GM12875 (cell line): ENCODE measurements around the gene BCAS3.
"Not testable (repeated sequence)": the region's sequence is repeated elsewhere in the genome, so short reads cannot be mapped to it uniquely, and the experiment has no call there.

ENCODE experiments used
- H3K4me3 ChIP-seq: one replicate; pipeline ENCODE4 v1.5.1; 2011; ENCODE audit warnings: low read depth, low read length, control low read depth
- TF ChIP-seq, protein P1 (sequence below): IDR thresholded peaks from 2 replicates; pipeline ENCODE4 v1.5.1; 2011; ENCODE audit warnings: low read depth, mild to moderate bottlenecking, control low read depth, inconsistent platforms, low read length, moderate library complexity, borderline replicate concordance; ENCODE audit not compliant: insufficient read depth

The BCAS3 gene

DNA sequence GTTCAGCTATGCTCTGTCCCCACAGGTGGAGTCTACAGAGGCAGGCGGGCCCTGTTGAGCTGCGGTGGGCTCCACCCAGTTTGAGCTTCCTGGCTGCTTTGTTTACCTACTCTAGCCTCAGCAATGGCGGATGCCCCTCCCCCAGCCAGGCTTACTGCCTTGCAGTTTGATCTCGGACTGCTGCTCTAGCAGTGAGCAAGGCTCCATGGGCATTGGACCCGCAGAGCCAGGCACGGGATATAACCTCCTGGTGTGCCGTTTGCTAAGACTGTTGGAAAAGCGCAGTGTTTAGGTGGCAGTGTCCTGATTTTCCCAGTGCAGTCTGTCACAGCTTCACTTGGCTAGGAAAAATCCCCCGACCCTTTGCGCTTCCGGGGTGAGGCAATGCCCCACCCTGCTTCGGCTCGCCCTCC lies 89.1 kb downstream of the BCAS3 start:
- TF ChIP-seq, protein P1, sequence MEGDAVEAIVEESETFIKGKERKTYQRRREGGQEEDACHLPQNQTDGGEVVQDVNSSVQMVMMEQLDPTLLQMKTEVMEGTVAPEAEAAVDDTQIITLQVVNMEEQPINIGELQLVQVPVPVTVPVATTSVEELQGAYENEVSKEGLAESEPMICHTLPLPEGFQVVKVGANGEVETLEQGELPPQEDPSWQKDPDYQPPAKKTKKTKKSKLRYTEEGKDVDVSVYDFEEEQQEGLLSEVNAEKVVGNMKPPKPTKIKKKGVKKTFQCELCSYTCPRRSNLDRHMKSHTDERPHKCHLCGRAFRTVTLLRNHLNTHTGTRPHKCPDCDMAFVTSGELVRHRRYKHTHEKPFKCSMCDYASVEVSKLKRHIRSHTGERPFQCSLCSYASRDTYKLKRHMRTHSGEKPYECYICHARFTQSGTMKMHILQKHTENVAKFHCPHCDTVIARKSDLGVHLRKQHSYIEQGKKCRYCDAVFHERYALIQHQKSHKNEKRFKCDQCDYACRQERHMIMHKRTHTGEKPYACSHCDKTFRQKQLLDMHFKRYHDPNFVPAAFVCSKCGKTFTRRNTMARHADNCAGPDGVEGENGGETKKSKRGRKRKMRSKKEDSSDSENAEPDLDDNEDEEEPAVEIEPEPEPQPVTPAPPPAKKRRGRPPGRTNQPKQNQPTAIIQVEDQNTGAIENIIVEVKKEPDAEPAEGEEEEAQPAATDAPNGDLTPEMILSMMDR, result no peak
- no peak overlapping the region for H3K4me3 ChIP-seq

DNA sequence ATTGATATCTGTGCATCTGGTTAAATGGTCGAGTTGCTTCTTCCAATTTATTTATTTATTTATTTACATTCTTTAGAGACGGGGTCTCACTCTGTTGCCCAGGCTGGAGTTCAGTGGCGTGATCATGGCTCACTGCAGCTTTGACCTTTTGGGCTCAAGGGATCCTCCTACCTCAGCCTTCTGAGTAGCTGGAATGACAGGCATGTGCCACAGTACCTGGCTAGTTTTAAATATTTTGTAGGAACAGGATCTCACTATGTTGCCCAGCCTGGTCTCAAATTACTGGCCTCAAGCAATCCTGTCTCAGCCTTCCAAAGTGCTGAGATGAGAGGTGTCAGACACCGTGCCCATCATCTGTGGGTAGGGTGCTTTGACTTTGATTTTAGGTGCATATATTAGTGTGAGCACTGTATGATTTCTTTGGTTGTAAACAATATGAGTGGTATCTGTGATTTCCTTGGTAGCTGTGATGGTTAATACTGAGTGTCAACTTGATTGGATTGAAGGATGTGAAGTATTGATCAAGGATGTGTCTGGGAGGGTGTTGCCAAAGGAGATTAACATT lies 90.2 kb downstream of the BCAS3 start:
- H3K4me3 ChIP-seq, result no peak overlapping the region
- TF ChIP-seq, protein P1, result no peak

DNA sequence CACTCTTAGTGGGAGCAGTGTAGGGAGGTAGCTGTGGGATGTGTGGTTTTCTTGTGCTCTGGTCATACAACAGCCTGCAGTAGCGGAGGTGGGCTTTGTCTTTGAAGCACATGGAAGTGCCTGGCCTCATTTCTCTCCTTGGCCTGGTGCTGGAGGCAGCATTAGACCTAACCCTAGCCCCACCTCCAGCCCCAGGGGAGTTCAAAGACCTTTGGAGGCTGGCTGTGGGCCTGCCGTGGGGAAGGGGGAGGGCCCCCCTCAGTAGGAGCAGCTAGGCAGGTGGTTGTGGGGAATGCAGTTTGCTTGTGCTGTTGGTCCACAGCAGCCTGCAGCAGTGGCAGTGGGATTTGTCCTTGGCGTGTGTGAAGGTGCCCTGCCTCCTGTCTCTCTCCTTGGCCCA lies 91.7 kb downstream of the BCAS3 start:
- H3K4me3 ChIP-seq, result no peak overlapping the region
- TF ChIP-seq, protein P1, result no peak

DNA sequence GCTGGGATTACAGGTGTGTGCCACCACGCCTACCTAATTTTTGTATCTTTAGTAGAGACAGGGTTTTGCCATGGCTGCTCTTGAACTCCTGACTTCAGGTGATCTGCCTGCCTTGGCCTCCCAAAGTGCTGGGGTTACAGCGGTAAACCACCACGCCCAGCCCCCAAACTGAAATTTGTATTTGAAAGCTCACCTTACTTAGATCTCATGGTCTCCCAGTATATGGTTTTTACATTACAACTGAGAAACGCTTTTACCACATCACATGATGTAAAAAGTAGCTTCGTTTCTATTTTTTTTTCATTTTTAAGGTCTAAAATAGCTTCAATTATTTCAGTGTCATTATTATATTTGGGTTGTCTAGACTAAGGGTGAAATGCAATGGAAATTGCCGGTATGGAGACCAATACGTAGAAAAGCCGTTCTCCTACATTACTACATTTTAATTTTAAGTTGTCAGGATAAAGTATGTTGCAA lies 93.3 kb downstream of the BCAS3 start:
- H3K4me3 ChIP-seq, result no peak overlapping the region
- TF ChIP-seq, protein P1, result no peak

DNA sequence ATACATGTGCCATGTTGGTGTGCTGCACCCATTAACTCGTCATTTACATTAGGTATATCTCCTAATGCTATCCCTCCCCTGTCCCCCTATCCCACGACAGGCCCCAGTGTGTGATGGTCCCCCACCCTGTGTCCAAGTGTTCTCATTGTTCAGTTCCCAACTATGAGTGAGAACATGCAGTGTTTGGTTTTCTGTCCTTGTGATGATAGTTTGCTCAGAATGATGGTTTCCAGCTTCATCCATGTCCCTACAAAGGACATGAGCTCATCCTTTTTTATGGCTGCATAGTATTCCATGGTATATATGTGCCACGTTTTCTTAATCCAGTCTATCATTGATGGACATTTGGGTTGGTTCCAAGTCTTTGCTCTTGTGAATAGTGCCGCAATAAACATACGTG lies 94.0 kb downstream of the BCAS3 start:
- H3K4me3 ChIP-seq, result not testable (repeated sequence)

DNA sequence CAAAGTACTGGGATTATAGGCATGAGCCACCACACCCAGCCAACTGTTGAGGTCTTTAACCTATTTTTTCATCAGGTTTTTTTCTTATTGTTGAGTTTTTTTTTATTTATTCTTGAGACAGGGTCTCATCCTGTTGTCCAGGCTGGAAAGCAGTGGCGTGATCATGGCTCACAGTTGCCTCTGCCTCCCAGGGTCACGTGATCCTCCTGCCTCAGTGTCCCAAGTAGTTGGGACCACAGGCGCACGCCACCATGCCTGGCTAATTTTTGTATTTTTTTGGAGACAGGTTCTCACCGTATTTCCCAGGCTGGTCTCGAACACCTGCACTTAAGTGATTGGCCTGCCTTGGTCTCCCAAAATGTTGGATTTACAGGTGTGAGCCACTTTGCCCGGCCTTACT lies 95.9 kb downstream of the BCAS3 start:
- H3K4me3 ChIP-seq, result no peak overlapping the region
- TF ChIP-seq, protein P1, result no peak

DNA sequence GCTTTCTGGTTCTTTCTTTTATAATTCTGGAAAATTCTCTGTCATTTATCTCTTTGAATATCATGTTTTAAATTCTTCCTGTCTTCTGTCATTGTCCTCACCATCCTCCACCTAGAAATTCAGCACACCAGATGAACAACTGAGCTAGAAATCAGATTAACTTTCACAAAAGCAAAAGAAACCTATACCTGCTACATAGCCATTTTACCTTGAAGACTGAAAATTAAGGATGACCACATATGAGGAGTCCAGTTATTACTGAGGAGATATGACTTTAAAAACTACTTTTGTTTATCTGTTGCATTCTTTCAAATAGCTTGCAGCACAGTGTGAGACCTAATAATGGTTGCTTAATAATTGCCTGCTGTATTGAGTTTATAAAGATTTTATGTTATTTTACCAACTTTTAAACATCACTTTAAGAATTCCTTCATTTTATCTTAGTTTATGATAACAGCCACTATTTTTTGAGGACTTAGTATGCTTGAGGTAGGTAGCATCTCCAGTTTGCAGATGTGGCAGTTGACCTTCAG lies 104.3 kb downstream of the BCAS3 start:
- H3K4me3 ChIP-seq, result no peak overlapping the region
- TF ChIP-seq, protein P1, result no peak
